GM18502 (cell line): ENCODE results near the gene SVIL.
A peak's percentile ranks its signal among the peaks of the same experiment; 100 is the strongest.
"Not testable (repeated sequence)": the region's sequence is repeated elsewhere in the genome, so short reads cannot be mapped to it uniquely, and the experiment has no call there.

Experiments used
- ATAC-seq: cut with Tn5 transposase; IDR thresholded peaks from one replicate; pipeline ENCODE4 v1.9.1; 2021; ENCODE audit warnings: mild to moderate bottlenecking; ENCODE audit not compliant: unreplicated experiment, poor library complexity

Gene SVIL

GRCh38 chr10:29586509-29586908 lies 48.3 kb downstream of the SVIL start:
- ATAC-seq, result no peak

- ATAC-seq, result no peak
These were observed 49.2 kb downstream of the SVIL start for GRCh38 chr10:29585488-29585976.

GRCh38 chr10:29584436-29584835 lies 50.3 kb downstream of the SVIL start:
- ATAC-seq, result no peak

DNA sequence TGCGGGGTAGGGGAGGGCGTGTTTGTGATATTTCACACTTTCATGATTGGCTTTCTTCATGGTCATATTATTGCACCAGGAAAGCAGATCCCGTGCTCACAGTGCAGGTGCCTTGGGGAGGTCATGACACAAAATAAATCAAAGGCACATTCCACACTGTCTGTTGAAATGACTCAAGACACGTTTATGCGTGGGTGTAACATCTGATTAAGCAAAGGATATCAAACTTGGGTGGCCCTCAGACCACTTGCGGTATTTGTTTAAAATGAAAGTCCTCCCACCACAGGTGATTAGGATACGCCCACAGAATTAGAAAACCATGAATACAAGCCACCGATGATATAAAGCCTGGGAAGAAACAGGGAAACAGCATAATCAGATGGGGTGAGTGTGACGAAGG lies 51.1 kb downstream of the SVIL start:
- ATAC-seq, result no peak

DNA sequence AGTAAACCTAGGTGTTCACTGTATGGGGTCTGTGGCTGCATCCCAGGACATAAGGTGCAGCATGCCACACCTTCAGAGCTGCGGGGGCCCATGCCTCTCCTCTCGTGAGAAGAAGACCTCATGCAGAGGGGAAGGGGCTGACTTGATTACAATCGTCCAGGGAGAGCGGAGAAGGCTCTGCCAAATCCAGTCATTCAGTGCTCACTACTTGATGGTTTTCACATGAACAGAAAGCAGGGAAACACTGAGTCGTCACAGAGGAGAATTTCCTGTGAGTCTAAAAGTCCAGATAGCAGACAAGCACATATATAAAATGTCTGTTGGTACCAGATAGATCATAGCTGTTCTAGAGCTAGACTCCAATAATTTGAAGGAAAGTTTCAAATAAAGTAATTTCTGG lies 52.0 kb downstream of the SVIL start:
- ATAC-seq, result not testable (repeated sequence)

DNA sequence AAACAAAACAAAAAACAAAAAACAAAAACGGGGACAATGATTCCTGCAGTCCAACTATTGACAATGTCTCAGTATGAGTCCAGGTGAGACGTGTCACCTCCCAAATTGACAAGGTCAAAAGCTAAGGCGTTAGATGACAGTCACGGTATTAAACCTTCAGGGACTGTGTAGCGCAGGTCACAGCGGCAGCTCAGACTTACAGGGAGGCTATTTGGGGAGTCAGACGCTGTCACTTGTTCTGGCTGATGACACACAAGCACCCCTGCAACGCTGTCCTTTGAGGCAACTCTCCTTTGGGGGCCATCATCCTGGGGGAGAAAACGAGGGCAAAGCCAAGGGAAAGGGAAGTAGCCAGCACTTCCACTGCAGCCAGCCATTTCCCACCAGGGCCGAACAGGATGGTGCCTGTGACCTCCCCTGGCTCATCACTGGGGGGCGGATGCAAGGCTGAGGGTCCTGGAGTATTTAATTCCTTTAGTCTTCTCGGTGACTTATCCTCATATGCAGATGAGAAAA lies 55.3 kb downstream of the SVIL start:
- ATAC-seq, result no peak

DNA sequence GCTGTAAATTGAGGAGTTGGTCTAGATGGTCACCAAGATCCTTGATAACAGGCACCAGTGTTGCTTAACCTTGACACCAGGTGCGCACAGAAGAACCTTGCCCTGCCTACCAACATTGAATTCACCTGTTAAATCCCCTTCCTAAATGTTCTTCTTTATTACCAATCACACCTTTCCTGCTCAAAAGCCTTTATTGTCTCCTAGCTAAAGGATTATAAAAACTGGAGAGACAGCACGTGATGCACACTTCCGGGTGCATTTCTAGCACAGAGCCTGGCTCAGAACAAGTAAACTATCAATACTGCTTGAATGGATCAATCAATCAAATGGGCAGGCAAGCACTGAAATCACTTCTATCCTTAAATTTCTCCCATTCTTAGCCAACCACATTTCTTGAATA lies 56.3 kb downstream of the SVIL start:
- no peak for ATAC-seq

DNA sequence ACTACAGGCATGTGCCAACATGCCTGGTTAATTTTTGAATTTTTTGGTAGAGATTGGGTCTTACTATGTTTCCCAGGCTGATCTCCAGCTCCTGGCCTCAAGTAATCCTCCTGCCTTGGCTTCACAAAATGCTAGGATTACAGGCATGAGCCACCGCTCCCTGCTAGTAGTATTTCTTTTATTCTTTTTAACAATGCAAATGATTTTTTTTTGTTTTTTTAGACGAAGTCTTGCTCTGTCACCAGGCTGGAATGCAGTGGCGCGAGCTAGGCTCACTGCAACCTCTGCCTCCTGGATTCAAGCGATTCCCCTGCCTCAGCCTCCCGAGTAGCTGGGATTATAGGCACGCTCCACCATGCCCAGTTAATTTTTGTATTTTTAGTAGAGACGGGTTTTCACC lies 58.1 kb downstream of the SVIL start:
- ATAC-seq, result no peak

DNA sequence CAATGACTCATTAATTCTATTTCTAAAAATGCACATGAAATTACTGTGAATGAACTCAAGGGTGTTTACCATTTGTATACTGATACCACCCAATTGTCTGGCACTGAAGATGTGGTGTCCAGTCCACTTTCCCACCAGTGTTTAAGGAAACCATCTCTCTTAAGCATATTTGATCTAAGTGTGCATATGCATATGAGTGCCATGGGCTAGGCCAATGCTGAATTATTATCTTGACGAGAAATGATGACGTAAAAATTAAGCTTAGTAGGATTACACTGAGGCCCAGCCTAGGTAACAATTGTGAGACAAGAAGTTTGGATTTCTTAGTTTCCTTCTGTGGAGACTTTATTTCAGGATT lies 59.7 kb downstream of the SVIL start:
- ATAC-seq, result no peak

DNA sequence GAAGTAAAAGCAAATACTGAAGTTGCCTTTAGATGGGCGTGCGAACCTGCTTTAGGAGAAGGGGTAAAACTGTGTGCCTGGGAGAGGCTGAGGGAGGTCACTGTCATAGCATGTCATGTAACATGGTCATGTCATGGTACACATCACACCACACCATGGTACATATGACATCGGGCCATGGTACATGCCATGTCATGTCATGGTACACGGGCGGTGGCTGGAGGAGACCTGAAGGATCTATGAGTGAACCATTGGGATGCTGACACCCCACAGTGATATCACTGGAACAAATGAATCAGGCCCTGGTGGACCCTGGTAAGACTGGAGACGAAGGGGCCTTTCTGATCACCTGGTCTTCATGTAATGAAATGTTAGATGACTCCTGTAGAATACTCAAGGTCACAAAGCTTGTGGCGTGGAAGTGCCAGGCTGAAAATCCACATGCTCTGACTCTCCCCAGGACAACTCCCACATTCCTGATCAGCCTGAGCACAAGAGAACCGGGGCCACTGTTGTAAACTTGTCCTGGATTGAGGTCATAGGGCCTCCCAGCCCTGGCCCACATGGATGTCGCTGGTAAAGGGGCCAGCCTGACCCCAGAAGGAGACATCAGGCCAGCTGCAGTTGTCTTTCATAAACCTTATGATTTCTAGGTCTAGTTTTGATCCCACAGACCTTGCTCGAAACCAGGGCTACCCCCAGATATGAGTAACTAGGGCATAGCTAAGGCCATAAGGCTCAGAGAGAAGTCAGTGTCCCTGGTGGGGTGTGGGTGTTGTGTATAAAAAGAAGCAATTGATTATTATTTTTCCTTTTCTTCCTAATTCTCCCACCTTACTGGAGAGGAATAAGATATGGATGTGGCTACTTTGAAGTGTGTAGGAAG lies 60.3 kb downstream of the SVIL start:
- not testable (repeated sequence) for ATAC-seq

DNA sequence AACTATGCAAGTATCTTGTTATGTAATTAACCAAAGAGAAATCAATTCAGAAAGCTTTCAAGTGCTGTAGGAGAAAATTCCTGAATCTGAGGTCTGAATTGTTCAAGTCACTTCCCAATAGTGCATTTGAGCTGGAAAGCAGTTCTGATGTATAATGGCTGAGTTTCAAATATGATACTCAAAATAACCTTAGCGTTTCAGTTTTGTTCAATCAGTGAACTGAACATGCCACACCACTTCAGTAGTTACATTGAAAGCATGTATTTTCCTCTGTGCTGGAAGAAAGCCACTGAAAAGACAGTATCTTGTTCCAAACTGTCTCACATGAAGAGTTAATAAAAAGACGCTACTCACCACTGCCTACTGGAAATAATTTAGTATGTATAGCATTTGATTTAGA lies 64.5 kb downstream of the SVIL start:
- ATAC-seq, result not testable (repeated sequence)

GRCh38 chr10:29569795-29570194 lies 65.0 kb downstream of the SVIL start:
- ATAC-seq, result no peak

GRCh38 chr10:29567003-29567402 lies 67.8 kb downstream of the SVIL start:
- no peak for ATAC-seq

DNA sequence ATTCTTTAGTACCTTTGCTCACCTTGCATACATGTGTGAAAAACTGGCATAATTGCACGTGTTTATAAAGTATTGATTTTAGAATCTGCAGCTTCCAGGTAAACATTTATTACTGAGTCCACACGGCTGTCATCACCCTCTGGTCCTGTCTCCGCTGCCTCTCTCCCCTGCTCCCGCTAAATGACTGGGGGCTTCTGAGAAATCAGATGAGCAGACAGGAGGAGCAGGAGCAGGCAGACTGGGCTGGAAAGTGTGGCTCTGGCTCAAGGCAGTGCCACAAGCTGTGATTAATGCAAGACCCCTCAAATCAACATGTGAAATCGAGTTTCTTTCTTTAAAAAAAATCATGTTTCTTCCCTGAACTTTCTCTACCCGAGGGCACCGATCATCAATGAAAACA lies 68.6 kb downstream of the SVIL start:
- not testable (repeated sequence) for ATAC-seq

DNA sequence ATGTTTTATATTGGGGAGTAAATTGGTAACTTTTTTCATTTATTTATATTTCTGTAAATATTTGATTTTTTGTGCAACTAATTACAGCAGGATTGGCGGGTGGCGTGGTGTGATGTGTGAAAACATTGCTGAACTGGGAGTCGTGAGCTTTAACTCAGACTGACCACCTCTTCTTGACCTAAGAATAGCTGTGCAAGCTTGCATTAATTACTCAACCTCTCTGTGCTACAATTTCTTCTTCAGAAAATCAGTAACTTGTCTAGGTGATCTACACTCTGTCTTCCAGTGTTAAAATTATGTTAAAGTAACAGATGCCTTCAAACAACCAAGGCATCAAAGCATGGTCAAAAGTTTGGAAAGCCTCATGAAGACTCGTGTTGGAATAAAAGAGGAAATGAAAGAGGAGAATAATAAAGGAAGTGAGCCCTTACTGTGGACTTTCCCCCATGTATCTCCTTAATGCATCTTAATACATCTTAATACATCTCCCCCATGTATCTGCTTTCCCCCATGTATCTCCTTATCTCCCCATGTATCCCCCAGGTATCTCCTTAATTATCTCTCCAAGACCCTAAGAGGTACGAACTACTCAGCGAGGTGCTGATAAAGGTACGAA lies 71.2 kb downstream of the SVIL start:
- no peak for ATAC-seq

DNA sequence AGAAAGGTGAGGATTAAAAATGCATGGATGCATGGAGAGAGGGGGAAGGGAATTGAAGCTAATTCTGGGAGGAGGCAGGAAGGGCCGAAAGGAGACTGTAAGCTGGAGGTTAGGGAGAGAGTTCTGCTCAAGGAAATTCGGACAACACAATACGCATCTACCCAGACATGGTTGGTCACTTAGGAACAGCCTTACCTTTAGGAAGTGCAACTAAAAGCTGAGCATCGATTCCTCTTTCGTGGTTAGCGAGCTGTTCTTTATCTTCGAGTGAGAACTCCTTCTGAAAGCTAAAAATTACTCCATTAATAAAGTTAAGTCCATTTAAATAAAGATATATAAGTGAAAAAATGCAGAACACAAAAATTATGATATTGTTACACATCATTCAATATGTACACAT lies 71.8 kb downstream of the SVIL start:
- peak; percentile 78 for ATAC-seq

DNA sequence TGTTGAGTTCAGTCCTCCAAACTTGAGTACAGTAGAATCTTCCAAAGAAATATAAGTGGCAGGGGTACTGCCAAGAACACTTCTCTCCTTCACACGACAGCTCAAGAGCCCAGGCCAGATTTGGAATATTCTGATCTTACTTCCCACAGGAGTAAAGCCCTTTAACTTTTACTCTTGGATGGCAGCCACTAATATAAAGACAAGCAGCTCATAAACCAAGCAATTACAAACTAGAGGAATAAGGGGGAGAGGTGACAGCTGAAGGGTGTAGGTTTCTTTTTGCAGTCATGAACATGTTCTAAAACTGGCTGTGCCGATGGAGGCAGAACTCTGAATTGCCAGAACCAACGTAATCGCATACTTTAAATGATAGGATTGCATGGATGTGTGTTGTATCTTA lies 74.8 kb downstream of the SVIL start:
- no peak for ATAC-seq

DNA sequence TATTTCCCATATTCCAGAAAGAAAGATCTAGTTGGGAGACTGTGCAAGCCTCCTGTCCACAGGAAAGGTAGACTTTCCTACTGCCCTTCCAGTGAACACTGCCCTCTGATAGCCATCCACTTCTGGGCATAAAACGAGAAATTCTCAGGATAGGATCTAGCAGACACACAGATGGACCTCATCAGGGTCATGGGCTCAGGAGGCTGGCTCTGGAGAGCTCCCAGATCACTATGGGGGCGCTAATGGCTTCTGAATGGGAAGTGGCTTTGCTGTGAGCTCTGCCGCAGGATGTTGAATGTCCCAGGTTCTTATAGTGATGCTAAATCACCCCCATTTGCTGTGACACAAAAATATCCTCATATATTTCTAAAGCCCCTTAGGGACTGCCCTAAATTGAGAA lies 77.1 kb downstream of the SVIL start:
- no peak for ATAC-seq

DNA sequence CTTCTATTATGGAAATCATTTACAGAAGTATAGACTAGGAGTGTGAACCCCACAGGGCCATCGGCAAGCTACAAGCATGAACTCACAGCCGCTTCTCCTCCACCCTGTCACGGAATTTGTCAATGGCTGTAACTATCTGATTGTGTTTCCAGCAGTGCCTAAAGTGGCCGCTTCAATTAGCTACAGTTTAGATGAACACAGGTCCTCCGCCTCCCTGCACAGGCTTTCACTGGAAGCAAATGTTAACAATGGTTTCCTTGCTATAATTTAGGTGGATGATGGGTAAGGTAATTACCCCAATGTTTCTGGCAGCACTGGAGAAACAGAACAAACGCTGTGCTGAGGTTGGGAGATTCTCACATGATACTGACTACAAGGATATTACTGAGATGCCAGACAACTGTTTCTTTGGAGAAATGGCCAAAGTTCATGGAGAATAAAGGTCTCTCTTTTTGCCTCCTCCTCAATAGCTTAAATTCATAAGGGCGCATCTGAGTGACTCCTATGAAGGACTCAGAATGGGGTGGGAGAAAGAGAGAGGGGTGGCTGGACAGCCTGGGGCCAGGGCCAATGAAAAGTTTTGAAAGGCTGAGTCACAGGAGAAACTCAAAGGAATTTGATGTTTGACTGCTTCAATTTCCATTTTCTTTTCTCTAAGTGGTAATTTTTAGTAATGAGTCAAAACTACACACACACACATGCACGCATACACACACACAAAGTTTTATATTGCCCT lies 78.9 kb downstream of the SVIL start:
- ATAC-seq, result no peak

DNA sequence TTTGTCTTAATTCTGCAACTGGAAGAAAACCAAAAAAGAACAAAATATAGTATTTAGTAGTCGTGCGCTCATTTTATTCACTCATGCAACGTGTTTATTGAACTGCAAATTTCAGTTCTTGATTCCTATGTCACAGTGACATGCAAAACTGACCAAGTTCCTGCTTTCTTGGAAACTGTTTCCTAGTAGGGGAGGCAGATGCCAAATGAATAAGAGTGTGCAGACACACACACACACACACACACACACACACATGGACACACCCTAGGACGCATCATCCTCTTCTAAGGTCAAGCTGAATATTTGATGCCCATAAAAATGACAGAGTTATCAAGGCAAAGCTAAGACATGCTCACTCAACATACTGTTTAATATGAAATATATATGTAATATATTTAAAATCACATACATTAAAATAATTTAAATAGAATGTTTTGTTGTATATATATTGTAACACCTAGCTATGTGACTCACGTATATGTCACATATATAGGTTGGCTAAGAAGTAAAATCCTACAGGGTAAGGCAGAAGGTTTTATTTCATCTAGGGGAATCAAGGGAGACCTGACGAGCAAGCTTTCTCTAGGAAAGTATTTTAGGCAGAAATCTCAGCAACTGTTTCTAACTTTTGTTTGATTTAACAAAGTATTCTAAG lies 79.6 kb downstream of the SVIL start:
- no peak for ATAC-seq
